ENCODE data around the gene ST6GAL1. TPM values are rescaled to one million over a fixed set of nuclear protein-coding genes. Genes with fewer than 3 reads are reported as not detected.

ST6GAL1 gene
- total RNA-seq, 4 donors from 2014 or later, result 24.7 to 58.1 (median 44.5) TPM

GRCh38 chr3:186962445-186962844 lies 32.1 kb downstream of the ST6GAL1 start:
- Histone ChIP-seq H3K9me3 (no peaks in the 10 kb centered on the region), H3K27me3 (no peaks in the 10 kb centered on the region), H3K4me1 (peaks cover 0 to 60% (median 31%) of the 10 kb centered on the region in 4 donors), H3K36me3 (no peaks in the 10 kb centered on the region), H3K27ac (peak overlapping the region in 1 of 4 donors; percentile 12), H3K4me3 (no peak overlapping the region)
- WGBS, 2 donors, result 58 to 80% methylated on average over 1 of the region's 1 CpG
- TF ChIP-seq EP300 (IDR thresholded peaks at IDR 0.05) (no peak), POLR2A (IDR thresholded peaks at IDR 0.05) (no peak), CTCF (IDR thresholded peaks at IDR 0.05) (no peak)
- no peak for DNase-seq (ENCODE audit: low spot score in 2 of 2)

GRCh38 chr3:186963636-186964035 lies 33.3 kb downstream of the ST6GAL1 start:
- Histone ChIP-seq H3K36me3 (peaks cover 0 to under 1% (median 0%) of the 10 kb centered on the region in 3 donors), H3K9me3 (no peaks in the 10 kb centered on the region), H3K4me1 (peaks cover 0 to 66% (median 33%) of the 10 kb centered on the region in 4 donors), H3K4me3 (no peak overlapping the region), H3K27me3 (no peaks in the 10 kb centered on the region), H3K27ac (peak overlapping the region in 2 of 4 donors; percentile 31 to 89)
- no peak for DNase-seq (ENCODE audit: low spot score in 2 of 2)
- no peak for TF ChIP-seq CTCF (IDR thresholded peaks at IDR 0.05)
- TF ChIP-seq EP300 (IDR thresholded peaks at IDR 0.05), result no peak
- TF ChIP-seq POLR2A (IDR thresholded peaks at IDR 0.05), result no peak
- 45 to 57% methylated on average over 5 of the region's 5 CpGs for WGBS, 2 donors

GRCh38 chr3:186964071-186964470 lies 33.7 kb downstream of the ST6GAL1 start:
- H3K4me3 ChIP-seq, result no peak overlapping the region
- H3K27ac ChIP-seq, result peak overlapping the region in 3 of 4 donors; percentile 31 to 89 (median 50)
- no peak for DNase-seq (ENCODE audit: low spot score in 2 of 2)
- 87 to 97% methylated on average over 6 of the region's 6 CpGs for WGBS, 2 donors
- H3K36me3 ChIP-seq, result peaks cover 0 to 3% (median 0%) of the 10 kb centered on the region in 3 donors
- no peaks in the 10 kb centered on the region for H3K27me3 ChIP-seq
- no peaks in the 10 kb centered on the region for H3K9me3 ChIP-seq
- peaks cover 0 to 66% (median 33%) of the 10 kb centered on the region in 4 donors for H3K4me1 ChIP-seq
- TF ChIP-seq POLR2A (IDR thresholded peaks at IDR 0.05), result no peak
- no peak for TF ChIP-seq CTCF (IDR thresholded peaks at IDR 0.05)
- no peak for TF ChIP-seq EP300 (IDR thresholded peaks at IDR 0.05)

- Histone ChIP-seq H3K27ac (peak overlapping the region; percentile 5 to 89 (median 62)), H3K4me3 (peak overlapping the region in 2 of 4 donors; percentile 4 to 15)
Observed at GRCh38 chr3:186964616-186965015, 34.3 kb downstream of the ST6GAL1 start.

More at GRCh38 chr3:186964616-186965015, 34.3 kb downstream of the ST6GAL1 start:
- no peak for DNase-seq (ENCODE audit: low spot score in 2 of 2)
- no peaks in the 10 kb centered on the region for H3K27me3 ChIP-seq
- no peaks in the 10 kb centered on the region for H3K9me3 ChIP-seq
- WGBS, 2 donors, result 48 to 55% methylated on average over 9 of the region's 9 CpGs
- TF ChIP-seq CTCF (IDR thresholded peaks at IDR 0.05) (no peak), EP300 (IDR thresholded peaks at IDR 0.05) (no peak), POLR2A (IDR thresholded peaks at IDR 0.05) (no peak)
- peaks cover 0 to 3% (median 0%) of the 10 kb centered on the region in 3 donors for H3K36me3 ChIP-seq
- peaks cover 0 to 66% (median 33%) of the 10 kb centered on the region in 4 donors for H3K4me1 ChIP-seq
